ENCODE results near the gene SLC6A3. TPM values are rescaled to one million over a fixed set of nuclear protein-coding genes. Genes with fewer than 3 reads are reported as not detected.
A peak's percentile ranks its signal among the peaks of the same experiment; 100 is the strongest.

SLC6A3 gene
- total RNA-seq, 1 donor from 2014 or later: 0.10 TPM

- H3K36me3 Mint-ChIP-seq (ENCODE audit: low read depth, unreplicated experiment): peaks cover 3% of the 10 kb centered on the region
- peaks cover 10% of the 10 kb centered on the region for H3K4me1 Mint-ChIP-seq (ENCODE audit: unreplicated experiment)
- no peak for DNase-seq (ENCODE audit: low spot score)
- no peak overlapping the region for H3K4me3 Mint-ChIP-seq (ENCODE audit: unreplicated experiment)
- H3K9me3 Mint-ChIP-seq (ENCODE audit: unreplicated experiment): no peaks in the 10 kb centered on the region
- H3K27ac Mint-ChIP-seq (ENCODE audit: unreplicated experiment): no peak overlapping the region
- peaks cover 31% of the 10 kb centered on the region for H3K27me3 Mint-ChIP-seq (ENCODE audit: unreplicated experiment)
- TF ChIP-seq CTCF (IDR thresholded peaks at IDR 0.05; ENCODE audit: unreplicated experiment): no peak
These were observed 57.4 kb downstream of the SLC6A3 start for GRCh38 chr5:1387876-1388275.

- peaks cover 3% of the 10 kb centered on the region for H3K36me3 Mint-ChIP-seq (ENCODE audit: low read depth, unreplicated experiment)
- peaks cover 10% of the 10 kb centered on the region for H3K4me1 Mint-ChIP-seq (ENCODE audit: unreplicated experiment)
- no peak for TF ChIP-seq CTCF (IDR thresholded peaks at IDR 0.05; ENCODE audit: unreplicated experiment)
- no peaks in the 10 kb centered on the region for H3K9me3 Mint-ChIP-seq (ENCODE audit: unreplicated experiment)
- H3K27ac Mint-ChIP-seq (ENCODE audit: unreplicated experiment): no peak overlapping the region
- peak overlapping the region; percentile 64 for H3K4me3 Mint-ChIP-seq (ENCODE audit: unreplicated experiment)
- peaks cover 31% of the 10 kb centered on the region for H3K27me3 Mint-ChIP-seq (ENCODE audit: unreplicated experiment)
- DNase-seq (ENCODE audit: low spot score): no peak
These were observed 58.0 kb downstream of the SLC6A3 start for GRCh38 chr5:1387059-1387755.

- Mint-ChIP-seq H3K27me3 (ENCODE audit: unreplicated experiment) (peaks cover 37% of the 10 kb centered on the region), H3K4me3 (ENCODE audit: unreplicated experiment) (peak overlapping the region; percentile 92), H3K9me3 (ENCODE audit: unreplicated experiment) (no peaks in the 10 kb centered on the region), H3K4me1 (ENCODE audit: unreplicated experiment) (peaks cover 13% of the 10 kb centered on the region), H3K36me3 (ENCODE audit: low read depth, unreplicated experiment) (peaks cover 3% of the 10 kb centered on the region), H3K27ac (ENCODE audit: unreplicated experiment) (peak overlapping the region; percentile 30)
- peak; percentile 40 for DNase-seq (ENCODE audit: low spot score)
- TF ChIP-seq CTCF (IDR thresholded peaks at IDR 0.05; ENCODE audit: unreplicated experiment): no peak
These were observed 58.9 kb downstream of the SLC6A3 start for GRCh38 chr5:1386274-1386717.

GRCh38 chr5:1385395-1386273 lies 59.6 kb downstream of the SLC6A3 start:
- peaks cover 3% of the 10 kb centered on the region for H3K36me3 Mint-ChIP-seq (ENCODE audit: low read depth, unreplicated experiment)

More at GRCh38 chr5:1385395-1386273, 59.6 kb downstream of the SLC6A3 start:
- Mint-ChIP-seq H3K4me3 (ENCODE audit: unreplicated experiment) (peak overlapping the region; percentile 92), H3K27ac (ENCODE audit: unreplicated experiment) (no peak overlapping the region), H3K4me1 (ENCODE audit: unreplicated experiment) (peaks cover 13% of the 10 kb centered on the region), H3K27me3 (ENCODE audit: unreplicated experiment) (peaks cover 41% of the 10 kb centered on the region), H3K9me3 (ENCODE audit: unreplicated experiment) (no peaks in the 10 kb centered on the region)
- DNase-seq (ENCODE audit: low spot score): peak; percentile 55
- TF ChIP-seq CTCF (IDR thresholded peaks at IDR 0.05; ENCODE audit: unreplicated experiment): no peak

All from endothelial cell (in vitro differentiated cells).